IMR-90 (cell line): ENCODE data around the gene RAB40A. TPM values are rescaled to one million over a fixed set of nuclear protein-coding genes. Genes with fewer than 3 reads are reported as not detected.

ENCODE experiments used
- ATAC-seq: fragments of 200-7000 bp; cut with Tn5 transposase; 2 replicates; pipeline ENCODE4 v1.9.1; 2020; ENCODE audit warnings: low read depth, mild to moderate bottlenecking, moderate library complexity
- BruUV-seq: library from RNA; stranded (reverse); fragments of 400-500 nt; replicated peaks from 2 replicates; lab custom pipeline; 2021; lab: Mats Ljungman, UMichigan
- CTCF ChIA-PET: fragments of 300-600 bp; formaldehyde crosslinking; extraction: SDS; loops from one replicate; lab custom pipeline; 2021; ENCODE audit warnings: antibody characterized with exemption; lab: Yijun Ruan, JAX
- POLR2A ChIA-PET: fragments of 300-600 bp; sonication (Branson Sonifier 250); formaldehyde crosslinking; loops from one replicate; lab custom pipeline; 2022; ENCODE audit warnings: antibody characterized with exemption; ENCODE audit not compliant: unreplicated experiment; lab: Charles Lee
- DNase-seq: peaks from one replicate; pipeline ENCODE4 v3.0.0; 2013
- H2AFZ ChIP-seq: replicated peaks from 2 replicates; pipeline ENCODE3; 2013; ENCODE audit warnings: low read length, mild to moderate bottlenecking; ENCODE audit not compliant: poor library complexity
- H2AK5ac ChIP-seq: 2 replicates; pipeline ENCODE4 v1.6.1; 2013; ENCODE audit warnings: low read depth, low read length, inconsistent platforms
- H2AK9ac ChIP-seq: replicated peaks from 2 replicates; pipeline ENCODE3; 2013; ENCODE audit warnings: mild to moderate bottlenecking, low read depth, low read length, moderate library complexity; ENCODE audit not compliant: poor library complexity
- H2BK120ac ChIP-seq: 2 replicates; pipeline ENCODE4 v1.6.1; 2013; ENCODE audit warnings: low read depth, low read length, inconsistent platforms
- H2BK15ac ChIP-seq: 3 replicates; pipeline ENCODE4 v1.6.1; 2013; ENCODE audit warnings: low read depth, low read length, inconsistent platforms
- H2BK20ac ChIP-seq: 2 replicates; pipeline ENCODE4 v1.6.1; 2013; ENCODE audit warnings: low read depth, mild to moderate bottlenecking, inconsistent platforms, low read length, moderate library complexity
- H2BK5ac ChIP-seq: 2 replicates; pipeline ENCODE4 v1.6.1; 2013; ENCODE audit warnings: mild to moderate bottlenecking, low read depth, low read length, inconsistent platforms; ENCODE audit not compliant: poor library complexity, severe bottlenecking
- H3K14ac ChIP-seq: replicated peaks from 2 replicates; pipeline ENCODE4 v1.6.1; 2013; ENCODE audit warnings: low read depth, low read length, inconsistent platforms
- H3K18ac ChIP-seq: 2 replicates; pipeline ENCODE4 v1.6.1; 2013; ENCODE audit warnings: low read depth, low read length, control low read depth
- H3K23ac ChIP-seq: 2 replicates; pipeline ENCODE4 v1.6.1; 2013; ENCODE audit warnings: low read depth, low read length, inconsistent platforms
- H3K27ac ChIP-seq: 2 replicates; pipeline ENCODE4 v1.5.1; 2013; ENCODE audit warnings: mild to moderate bottlenecking, control low read depth, low read length; ENCODE audit not compliant: insufficient read depth
- H3K27me3 ChIP-seq: 2 replicates; pipeline ENCODE4 v1.6.1; 2013; ENCODE audit warnings: low read length; ENCODE audit not compliant: control insufficient read depth, insufficient read depth
- H3K36me3 ChIP-seq: 2 replicates; pipeline ENCODE4 v1.6.1; 2013; ENCODE audit warnings: low read length, mixed read lengths; ENCODE audit not compliant: control insufficient read depth, insufficient read depth
- H3K4ac ChIP-seq: 2 replicates; pipeline ENCODE4 v1.6.1; 2013; ENCODE audit warnings: low read depth, low read length, inconsistent platforms
- H3K4me1 ChIP-seq: 2 replicates; pipeline ENCODE4 v1.6.1; 2013; ENCODE audit warnings: low read length, mixed read lengths; ENCODE audit not compliant: control insufficient read depth, insufficient read depth
- H3K4me2 ChIP-seq: 2 replicates; pipeline ENCODE4 v1.6.1; 2013; ENCODE audit warnings: low read depth, mild to moderate bottlenecking, control low read depth, low read length, moderate library complexity
- H3K4me3 ChIP-seq: 2 replicates; pipeline ENCODE4 v1.5.1; 2013; ENCODE audit warnings: low read depth, mild to moderate bottlenecking, control low read depth, low read length, moderate library complexity; ENCODE audit not compliant: insufficient read depth
- H3K56ac ChIP-seq: 2 replicates; pipeline ENCODE4 v1.6.1; 2013; ENCODE audit warnings: low read length, inconsistent platforms; ENCODE audit not compliant: insufficient read depth; ENCODE audit errors: extremely low read depth
- H3K79me1 ChIP-seq, 2 experiments: 2 replicates each; pipeline ENCODE4 v1.6.1; 2013; ENCODE audit warnings: low read length in 2 of 2, inconsistent platforms in 1 of 2, low read depth in 1 of 2
- H3K9ac ChIP-seq: 2 replicates; pipeline ENCODE4 v1.6.1; 2013; ENCODE audit warnings: low read depth, low read length, control low read depth
- H3K9me1 ChIP-seq: 2 replicates; pipeline ENCODE4 v1.6.1; 2013; ENCODE audit warnings: low read length, inconsistent platforms; ENCODE audit not compliant: insufficient read depth
- H3K9me3 ChIP-seq: 2 replicates; pipeline ENCODE4 v1.6.1; 2013; ENCODE audit warnings: low read length; ENCODE audit not compliant: control insufficient read depth, insufficient read depth
- H4K20me1 ChIP-seq: 2 replicates; pipeline ENCODE4 v1.6.1; 2013; ENCODE audit warnings: low read length, inconsistent platforms; ENCODE audit not compliant: insufficient read depth
- H4K5ac ChIP-seq: 2 replicates; pipeline ENCODE4 v1.6.1; 2013; ENCODE audit warnings: mild to moderate bottlenecking, low read depth, low read length, control low read depth
- H4K8ac ChIP-seq, 2 experiments: 2 replicates each; pipeline ENCODE4 v1.6.1; 2013; ENCODE audit warnings: low read depth in 2 of 2, low read length in 2 of 2, control low read depth in 1 of 2, inconsistent platforms in 1 of 2
- H4K91ac ChIP-seq: 2 replicates; pipeline ENCODE4 v1.6.1; 2013; ENCODE audit warnings: low read depth, low read length, inconsistent platforms; ENCODE audit not compliant: insufficient read depth
- FOS ChIP-seq: fragments of 150-350 bp; IDR thresholded peaks from 2 replicates; pipeline ENCODE4 v1.6.1; 2016; ENCODE audit warnings: low read depth, low read length
- MAFK ChIP-seq: IDR thresholded peaks from 2 replicates; pipeline ENCODE4 v1.6.1; 2012; ENCODE audit warnings: low read depth, low read length, improper control_type of control experiment
- POLR2A ChIP-seq: IDR thresholded peaks from 2 replicates; pipeline ENCODE4 v1.6.1; 2012; ENCODE audit warnings: mild to moderate bottlenecking, low read depth, low read length
- RAD21 ChIP-seq: IDR thresholded peaks from 2 replicates; pipeline ENCODE4 v1.6.1; 2012; ENCODE audit warnings: low read length, improper control_type of control experiment
- RCOR1 ChIP-seq: IDR thresholded peaks from 2 replicates; pipeline ENCODE4 v1.6.1; 2012; ENCODE audit warnings: mild to moderate bottlenecking, low read length, improper control_type of control experiment; ENCODE audit not compliant: insufficient replicate concordance
- SMC3 ChIP-seq: fragments of 150-350 bp; IDR thresholded peaks from 2 replicates; pipeline ENCODE4 v1.6.1; 2016; ENCODE audit warnings: low read depth, mild to moderate bottlenecking, antibody characterized with exemption, low read length, moderate library complexity
- WGBS, 2 experiments: methylation state at CpG; one replicate each; pipeline versions ENCODE4 v1.1.5 to v1.1.7; 2013; ENCODE audit warnings: missing lambda C conversion rate in 2 of 2; ENCODE audit not compliant: insufficient read length in 1 of 2; ENCODE audit errors: extremely low coverage in 2 of 2; 5-methylcytosine and 5-hydroxymethylcytosine counted together
- dilution Hi-C: fragments of 300-500 bp; cut with HindIII; formaldehyde crosslinking; loops from one replicate; pipeline ENCODE4 v1.14.3; 2018; ENCODE audit warnings: low sequenced_read_pairs; ENCODE audit not compliant: unreplicated experiment
- in situ Hi-C: fragments of 300-500 bp; cut with MboI; formaldehyde crosslinking; loops from 3 replicates; pipeline ENCODE4 v1.14.3; 2019; ENCODE audit warnings: low sequenced_read_pairs, inconsistent platforms, mixed read lengths
- intact Hi-C: fragments of 100-400 bp; cut with micrococcal nuclease; formaldehyde crosslinking; loops from 2 replicates; pipeline ENCODE4 v1.10.0; 2022
- polyA plus RNA-seq, 3 experiments: library from polyadenylated mRNA; depleted of rRNA; stranded (reverse); fragments of >200 nt; gene quantifications; 2 replicates each; pipeline ENCODE4 v1.2.3, GENCODE V29; 2012; ENCODE audit warnings: low replicate concordance in 1 of 3
- total RNA-seq: library from RNA; depleted of rRNA; stranded (reverse); fragments of >200 nt; gene quantifications from 2 replicates; pipeline ENCODE4 v1.2.3, GENCODE V29; 2012

The RAB40A gene
- total and polyA plus RNA-seq, 2 of the 4 experiments (the other 2 are of a cell fraction) = under 0.01 to 0.26 TPM

DNA sequence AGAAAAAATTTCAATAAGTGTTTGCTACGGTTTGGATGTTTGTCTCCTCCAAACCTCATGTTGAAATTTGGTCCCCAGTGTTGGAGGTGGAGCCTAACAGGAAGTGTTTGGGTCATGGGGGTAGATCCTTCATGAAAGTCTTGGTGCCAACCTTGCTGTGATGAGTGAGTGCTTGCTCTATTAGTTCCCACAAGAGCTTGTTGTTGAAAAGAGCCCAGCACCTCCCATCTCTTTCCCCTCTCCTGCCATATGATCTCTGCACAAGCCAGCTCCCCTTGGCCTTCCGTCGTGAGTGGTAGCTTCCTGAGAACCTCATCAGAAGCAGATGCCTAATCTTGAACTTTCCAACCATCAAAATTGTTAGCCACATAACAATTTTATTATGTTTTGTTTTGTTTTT lies 10.3 kb upstream of the RAB40A start:
- no peak overlapping the region for H4K5ac ChIP-seq
- no peaks in the 10 kb centered on the region for H3K79me1 ChIP-seq
- no peaks in the 10 kb centered on the region for H3K9me3 ChIP-seq
- no peak overlapping the region for H3K4me3 ChIP-seq
- CTCF ChIA-PET = no interaction called here
- no peak overlapping the region for H2AK5ac ChIP-seq
- H3K4ac ChIP-seq = no peak overlapping the region
- in situ Hi-C loops (loop anchor here (25.0 kb wide), 1 partner anchor 608 kb away; no protein-coding TSS in a partner anchor), intact Hi-C loops (no loop called here), dilution Hi-C loops (no loop called here)
- H2AFZ ChIP-seq = no peak overlapping the region
- no peak overlapping the region for H3K23ac ChIP-seq
- H3K27ac ChIP-seq = no peak overlapping the region
- H3K9me1 ChIP-seq = peaks cover 7% of the 10 kb centered on the region; the same call in 1 of the 2 replicates
- no TSS peak for BruUV-seq
- no CpG with 5 or more reads among the region's 3 CpGs for WGBS, 2 experiments
- H3K36me3 ChIP-seq = no peaks in the 10 kb centered on the region
- H2BK5ac ChIP-seq = no peak overlapping the region
- H2BK20ac ChIP-seq = no peak overlapping the region
- no peak overlapping the region for H3K56ac ChIP-seq
- no peak for DNase-seq
- H2BK120ac ChIP-seq = no peak overlapping the region
- no peak overlapping the region for H3K18ac ChIP-seq
- H3K27me3 ChIP-seq = peaks cover 1% of the 10 kb centered on the region; the same call in 1 of the 2 replicates
- H4K91ac ChIP-seq = no peak overlapping the region
- no peak overlapping the region for H3K9ac ChIP-seq
- H2BK15ac ChIP-seq = no peak overlapping the region
- H4K20me1 ChIP-seq = no peaks in the 10 kb centered on the region
- no peak for TF ChIP-seq MAFK
- no peak for TF ChIP-seq FOS
- TF ChIP-seq SMC3 = no peak
- no peak for TF ChIP-seq RAD21
- TF ChIP-seq RCOR1 = no peak
- TF ChIP-seq POLR2A = no peak
- no peak overlapping the region for H2AK9ac ChIP-seq
- H4K8ac ChIP-seq = no peak overlapping the region
- no peak overlapping the region for H3K14ac ChIP-seq
- POLR2A ChIA-PET = interaction anchor here (0.5 kb wide), 1 partner anchor 112 kb away, joined by 4 read pairs; no protein-coding TSS in a partner anchor
- peaks cover 5% of the 10 kb centered on the region; the same call in 1 of the 2 replicates for H3K4me1 ChIP-seq
- H3K4me2 ChIP-seq = no peak overlapping the region
- ATAC-seq = no peak
